GM12878 (cell line): Measurements from ENCODE around the gene TECTA. TPM values are rescaled to one million over a fixed set of nuclear protein-coding genes. Genes with fewer than 3 reads are reported as not detected.
A peak's percentile ranks its signal among the peaks of the same experiment; 100 is the strongest.

Experiments
- ATAC-seq: fragments of 200-7000 bp; cut with Tn5 transposase; 3 replicates; pipeline ENCODE4 v1.9.1; 2020; ENCODE audit warnings: mild to moderate bottlenecking, moderate library complexity
- BruUV-seq: library from RNA; stranded (reverse); fragments of 400-500 nt; replicated peaks from 2 replicates; lab custom pipeline; 2021; lab: Mats Ljungman, UMichigan
- CTCF ChIA-PET: fragments of 300-600 bp; sonication (Branson Sonifier 250); formaldehyde crosslinking; extraction: SDS; loops from one replicate; lab custom pipeline; 2021; ENCODE audit warnings: inconsistent platforms; lab: Yijun Ruan, JAX
- POLR2A ChIA-PET: fragments of 350-600 bp; formaldehyde crosslinking; extraction: SDS; loops from one replicate; lab custom pipeline; 2021; ENCODE audit warnings: inconsistent platforms; lab: Charles Lee
- RAD21 ChIA-PET: fragments of 300-600 bp; sonication (Branson Sonifier 250); formaldehyde crosslinking; loops from one replicate; lab custom pipeline; 2023; ENCODE audit warnings: antibody characterized with exemption; ENCODE audit not compliant: unreplicated experiment; lab: Charles Lee
- SMC1A ChIA-PET: fragments of 300-600 bp; sonication (Branson Sonifier 250); formaldehyde crosslinking; loops from one replicate; lab custom pipeline; 2023; ENCODE audit not compliant: unreplicated experiment, uncharacterized antibody; lab: Charles Lee
- DNase-seq: peaks from one replicate; pipeline ENCODE4 v3.0.0-alpha.2; 2011; ENCODE audit warnings: low read depth, low spot score
- FAIRE-seq: peaks from 3 replicates; lab custom pipeline; 2011; peaks lifted over from hg19 to GRCh38; lab: Jason Lieb, UNC
- H2AFZ ChIP-seq: 2 replicates; pipeline ENCODE4 v1.6.0; 2011; ENCODE audit warnings: low read depth, low read length, control low read depth; ENCODE audit not compliant: control insufficient read depth
- H3K27ac ChIP-seq: 2 replicates; pipeline ENCODE4 v1.5.1; 2011; ENCODE audit warnings: control low read depth; ENCODE audit not compliant: control insufficient read depth, insufficient read depth
- H3K27me3 ChIP-seq, 2 experiments: replicated peaks in 1 of 2; 2 replicates each; pipeline versions ENCODE4 v1.6.0 to v1.6.1; 2011; ENCODE audit warnings: low read length in 1 of 2; ENCODE audit not compliant: control insufficient read depth in 2 of 2, insufficient read depth in 2 of 2
- H3K36me3 ChIP-seq, 2 experiments: 2 replicates each; pipeline ENCODE4 v1.5.1; 2011; ENCODE audit warnings: low read length in 1 of 2; ENCODE audit not compliant: control insufficient read depth in 2 of 2, insufficient read depth in 2 of 2
- H3K4me1 ChIP-seq: 2 replicates; pipeline ENCODE4 v1.6.1; 2011; ENCODE audit warnings: mild to moderate bottlenecking, low read length, moderate library complexity, mixed read lengths; ENCODE audit not compliant: control insufficient read depth, insufficient read depth
- H3K4me2 ChIP-seq: 2 replicates; pipeline ENCODE4 v1.6.0; 2011; ENCODE audit warnings: control low read depth; ENCODE audit not compliant: control insufficient read depth, insufficient read depth
- H3K4me3 ChIP-seq: fragments of 200-600 bp; sonication (generic); 2 replicates; pipeline ENCODE4 v1.5.1; 2016
- H3K79me2 ChIP-seq: 2 replicates; pipeline ENCODE4 v1.6.0; 2011; ENCODE audit warnings: low read length; ENCODE audit not compliant: control insufficient read depth, insufficient read depth
- H3K9ac ChIP-seq: 2 replicates; pipeline ENCODE4 v1.8.0; 2011; ENCODE audit warnings: low read length, control low read depth, mixed read lengths; ENCODE audit not compliant: control insufficient read depth, insufficient read depth
- H3K9me3 ChIP-seq: replicated peaks from 3 replicates; pipeline ENCODE4 v1.5.1; 2011; ENCODE audit warnings: mild to moderate bottlenecking, low read length; ENCODE audit not compliant: control insufficient read depth, insufficient read depth
- H4K20me1 ChIP-seq: 2 replicates; pipeline ENCODE4 v1.6.0; 2011; ENCODE audit not compliant: control insufficient read depth, insufficient read depth
- ELK1 ChIP-seq: IDR thresholded peaks from 2 replicates; pipeline ENCODE4 v1.6.1; 2012; ENCODE audit warnings: low read depth, low read length, improper control_type of control experiment
- EP300 ChIP-seq, 2 experiments: fragments of 150-350 bp in 1 of 2; IDR thresholded peaks; 2 replicates each; pipeline ENCODE4 v1.6.1; 2011 to 2012; ENCODE audit warnings: low read depth in 2 of 2, low read length in 2 of 2, borderline replicate concordance in 1 of 2, improper control_type of control experiment in 1 of 2, inconsistent platforms in 1 of 2; ENCODE audit not compliant: control insufficient read depth in 1 of 2
- ESRRA ChIP-seq: IDR thresholded peaks from 2 replicates; pipeline ENCODE4 v1.6.1; 2012; ENCODE audit warnings: mild to moderate bottlenecking, low read length, improper control_type of control experiment
- FOXK2 ChIP-seq: fragments of 450-650 bp; IDR thresholded peaks from 2 replicates; pipeline ENCODE4 v1.6.1; 2017; ENCODE audit warnings: mild to moderate bottlenecking, moderate library complexity
- FOXM1 ChIP-seq: IDR thresholded peaks from 2 replicates; pipeline ENCODE4 v1.6.1; 2012; ENCODE audit warnings: low read depth, mild to moderate bottlenecking, inconsistent platforms, low read length, moderate library complexity
- HCFC1 ChIP-seq: fragments of 150-350 bp; IDR thresholded peaks from 2 replicates; pipeline ENCODE4 v1.6.1; 2014; ENCODE audit warnings: low read length
- HDAC6 ChIP-seq: fragments of 200-600 bp; sonication (generic); IDR thresholded peaks from one replicate; pipeline ENCODE4 v1.8.0; 2017; ENCODE audit warnings: antibody characterized with exemption; ENCODE audit not compliant: unreplicated experiment
- NR2F1 ChIP-seq: fragments of 450-650 bp; conservative IDR thresholded peaks from 2 replicates; pipeline ENCODE4 v1.6.1; 2017; ENCODE audit warnings: mild to moderate bottlenecking
- POU2F2 ChIP-seq: IDR thresholded peaks from 3 replicates; pipeline ENCODE4 v1.6.1; 2011; ENCODE audit warnings: low read depth, mild to moderate bottlenecking, low read length, borderline replicate concordance
- RBBP5 ChIP-seq: fragments of 200-600 bp; sonication (generic); conservative IDR thresholded peaks from 2 replicates; pipeline ENCODE4 v1.6.1; 2016
- SMARCA5 ChIP-seq: fragments of 450-650 bp; IDR thresholded peaks from 2 replicates; pipeline ENCODE4 v1.6.1; 2017; ENCODE audit warnings: mild to moderate bottlenecking
- SMC3 ChIP-seq: IDR thresholded peaks from 2 replicates; pipeline ENCODE4 v1.6.1; 2011; ENCODE audit warnings: low read length, improper control_type of control experiment, borderline replicate concordance
- SREBF2 ChIP-seq: IDR thresholded peaks from 2 replicates; pipeline ENCODE4 v1.6.1; 2012; ENCODE audit warnings: mild to moderate bottlenecking, low read length
- SRF ChIP-seq, 2 experiments: IDR thresholded peaks; 2 replicates each; pipeline ENCODE4 v1.6.1; 2011; ENCODE audit warnings: low read depth in 2 of 2, low read length in 2 of 2, mild to moderate bottlenecking in 1 of 2, moderate library complexity in 1 of 2
- SUPT20H ChIP-seq: IDR thresholded peaks from 2 replicates; pipeline ENCODE4 v1.6.1; 2011; ENCODE audit warnings: low read depth, mild to moderate bottlenecking, low read length, moderate library complexity, borderline replicate concordance; ENCODE audit not compliant: control insufficient read depth
- ZBTB40 ChIP-seq: fragments of 450-650 bp; IDR thresholded peaks from 2 replicates; pipeline ENCODE4 v1.6.1; 2016; ENCODE audit warnings: mild to moderate bottlenecking, moderate library complexity, borderline replicate concordance
- WGBS: methylation state at CpG from one replicate; pipeline ENCODE4 v1.1.6; 2016; ENCODE audit warnings: low lambda C conversion rate; ENCODE audit not compliant: insufficient replicate concordance, insufficient coverage; ENCODE audit errors: missing lambda C conversion rate; 5-methylcytosine and 5-hydroxymethylcytosine counted together
- in situ Hi-C: fragments of 300-500 bp; cut with MboI; formaldehyde crosslinking; loops from 9 replicates; pipeline ENCODE4 v1.14.3; 2018; ENCODE audit warnings: mixed read lengths
- intact Hi-C: fragments of 100-400 bp; cut with micrococcal nuclease; formaldehyde crosslinking; loops from one replicate; pipeline ENCODE4 v1.14.2; 2022; ENCODE audit not compliant: unreplicated experiment
- polyA plus RNA-seq, 11 experiments: library from polyadenylated mRNA; depleted of rRNA in 4 of 11; unstranded in 6 of 11; stranded (reverse) in 5 of 11; fragments of >200 nt; fragmentation: Nextera tagmentation in 4 of 11; fragmentation: Illumina TruSeq in 1 of 11; extraction: Ambion mirVana in 4 of 11; extraction: Trizol in 1 of 11; gene quantifications; 1 replicate in 1 of 11; 2 replicates in 10 of 11; pipeline versions ENCODE4 v1.2.1 to v1.2.3, GENCODE V29; 2011 to 2016; ENCODE audit warnings: inconsistent platforms in 2 of 11, missing spikeins in 2 of 11, low read depth in 1 of 11
- total RNA-seq, 4 experiments: library from RNA; depleted of rRNA in 3 of 4; stranded (reverse); fragments of >200 nt in 3 of 4; fragmentation: Illumina TruSeq in 1 of 4; extraction: Trizol in 1 of 4; gene quantifications; 2 replicates each; pipeline versions ENCODE4 v1.2.1 to v1.2.3, GENCODE V29; 2013 to 2021
- TF ChIP-seq, protein P1 (sequence below): fragments of 450-650 bp; IDR thresholded peaks from 2 replicates; pipeline ENCODE4 v1.6.1; 2017; ENCODE audit warnings: borderline replicate concordance

The TECTA gene
- total and polyA plus RNA-seq, 10 of the 15 experiments (the other 5 are each of a cell fraction or from before 2014, with no cell fraction given): under 0.01 to 0.14 (median 0.05) TPM; not detected in 1

GRCh38 chr11:121194731-121195596 lies 93.9 kb downstream of the TECTA start:
- ChIA-PET RAD21 (interaction anchor here (0.6 to 2.1 kb wide), 8 partner anchors 12 to 685 kb away, joined by 3 to 7 read pairs (median 4); no protein-coding TSS in a partner anchor), SMC1A (interaction anchor here (0.6 to 2.0 kb wide), 19 partner anchors 9 to 684 kb away, joined by 3 to 8 read pairs (median 4); no protein-coding TSS in a partner anchor), CTCF (interaction anchor here (0.5 to 3.2 kb wide), 73 partner anchors 8 to 1851 kb away, joined by 3 to 19 read pairs (median 4); partner anchors contain the start of gene GRIK4), POLR2A (no interaction called here)
- no peak overlapping the region for H2AFZ ChIP-seq
- no peaks in the 10 kb centered on the region for H3K4me1 ChIP-seq
- in situ Hi-C loops (loop anchor here (5.0 kb wide), 1 partner anchor 673 kb away; no protein-coding TSS in a partner anchor), intact Hi-C loops (loop anchor here (2.0 to 10.0 kb wide), 6 partner anchors 88 to 860 kb away; partner anchors contain the start of genes ARHGEF12 and GRIK4)
- peak; percentile 31 for DNase-seq
- H3K27ac ChIP-seq: no peak overlapping the region
- BruUV-seq: no TSS peak
- H3K9ac ChIP-seq: no peak overlapping the region
- 6% methylated on average over 13 of the region's 13 CpGs for WGBS
- H3K27me3 ChIP-seq: no peaks in the 10 kb centered on the region
- peak; percentile 99 for ATAC-seq
- H3K4me3 ChIP-seq: no peak overlapping the region
- no peaks in the 10 kb centered on the region for H3K79me2 ChIP-seq
- peak; percentile 35 for FAIRE-seq
- no peak overlapping the region for H3K4me2 ChIP-seq
- H3K9me3 ChIP-seq: no peaks in the 10 kb centered on the region; the same call in 2 of the 3 replicates
- H4K20me1 ChIP-seq: no peaks in the 10 kb centered on the region
- no peaks in the 10 kb centered on the region for H3K36me3 ChIP-seq
- TF ChIP-seq ZBTB40 (no peak), EP300 (IDR thresholded peaks at IDR 0.05; ENCODE audit: borderline replicate concordance in 1 of 2, control insufficient read depth in 1 of 2, low read depth in 2 of 2, low read length in 2 of 2) (no peak), HDAC6 (no peak), SUPT20H (no peak), FOXM1 (no peak), NR2F1 (no peak), ELK1 (no peak), ESRRA (no peak), SREBF2 (no peak), HCFC1 (no peak), FOXK2 (no peak), SMC3 (peak; percentile 76; the same call in 1 of the 2 replicates), RBBP5 (no peak), POU2F2 (peak; percentile 70; the same call in 1 of the 3 replicates), SRF (IDR thresholded peaks at IDR 0.05; ENCODE audit: low read depth in 2 of 2, low read length in 2 of 2) (no peak), SMARCA5 (no peak)
- TF ChIP-seq, protein P1, sequence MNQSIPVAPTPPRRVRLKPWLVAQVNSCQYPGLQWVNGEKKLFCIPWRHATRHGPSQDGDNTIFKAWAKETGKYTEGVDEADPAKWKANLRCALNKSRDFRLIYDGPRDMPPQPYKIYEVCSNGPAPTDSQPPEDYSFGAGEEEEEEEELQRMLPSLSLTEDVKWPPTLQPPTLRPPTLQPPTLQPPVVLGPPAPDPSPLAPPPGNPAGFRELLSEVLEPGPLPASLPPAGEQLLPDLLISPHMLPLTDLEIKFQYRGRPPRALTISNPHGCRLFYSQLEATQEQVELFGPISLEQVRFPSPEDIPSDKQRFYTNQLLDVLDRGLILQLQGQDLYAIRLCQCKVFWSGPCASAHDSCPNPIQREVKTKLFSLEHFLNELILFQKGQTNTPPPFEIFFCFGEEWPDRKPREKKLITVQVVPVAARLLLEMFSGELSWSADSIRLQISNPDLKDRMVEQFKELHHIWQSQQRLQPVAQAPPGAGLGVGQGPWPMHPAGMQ: no peak
